ENCODE measurements around the gene OR51B4.
"Not testable (repeated sequence)": the region's sequence is repeated elsewhere in the genome, so short reads cannot be mapped to it uniquely, and the experiment has no call there.

GRCh38 chr11:5253440-5253839 lies 48.3 kb downstream of the OR51B4 start:
- TF ChIP-seq EZH2 (IDR thresholded peaks at IDR 0.05; ENCODE audit: borderline replicate concordance, low read length) = not testable (repeated sequence)
- TF ChIP-seq, protein P1, sequence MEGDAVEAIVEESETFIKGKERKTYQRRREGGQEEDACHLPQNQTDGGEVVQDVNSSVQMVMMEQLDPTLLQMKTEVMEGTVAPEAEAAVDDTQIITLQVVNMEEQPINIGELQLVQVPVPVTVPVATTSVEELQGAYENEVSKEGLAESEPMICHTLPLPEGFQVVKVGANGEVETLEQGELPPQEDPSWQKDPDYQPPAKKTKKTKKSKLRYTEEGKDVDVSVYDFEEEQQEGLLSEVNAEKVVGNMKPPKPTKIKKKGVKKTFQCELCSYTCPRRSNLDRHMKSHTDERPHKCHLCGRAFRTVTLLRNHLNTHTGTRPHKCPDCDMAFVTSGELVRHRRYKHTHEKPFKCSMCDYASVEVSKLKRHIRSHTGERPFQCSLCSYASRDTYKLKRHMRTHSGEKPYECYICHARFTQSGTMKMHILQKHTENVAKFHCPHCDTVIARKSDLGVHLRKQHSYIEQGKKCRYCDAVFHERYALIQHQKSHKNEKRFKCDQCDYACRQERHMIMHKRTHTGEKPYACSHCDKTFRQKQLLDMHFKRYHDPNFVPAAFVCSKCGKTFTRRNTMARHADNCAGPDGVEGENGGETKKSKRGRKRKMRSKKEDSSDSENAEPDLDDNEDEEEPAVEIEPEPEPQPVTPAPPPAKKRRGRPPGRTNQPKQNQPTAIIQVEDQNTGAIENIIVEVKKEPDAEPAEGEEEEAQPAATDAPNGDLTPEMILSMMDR (conservative IDR thresholded peaks at IDR 0.05 in 1 of 2, IDR thresholded peaks at IDR 0.05 in 1 of 2; ENCODE audit: extremely low read depth in 1 of 2, insufficient read depth in 1 of 2, low read depth in 1 of 2, low read length in 2 of 2) = not testable (repeated sequence)
